K562 (cell line): ENCODE data around the gene NUFIP1. TPM values are rescaled to one million over a fixed set of nuclear protein-coding genes. Genes with fewer than 3 reads are reported as not detected.
A peak's percentile ranks its signal among the peaks of the same experiment; 100 is the strongest.

Source experiments
- ATF1 ChIP-seq, 2 experiments: fragments of 450-650 bp in 1 of 2; IDR thresholded peaks; 2 replicates each; pipeline ENCODE4 v1.6.1; 2016; ENCODE audit warnings: missing compliant biosample characterization in 1 of 2, missing genetic modification characterization in 1 of 2
- BACH1 ChIP-seq: fragments of 200-800 bp; sonication (Bioruptor generic); IDR thresholded peaks from 2 replicates; pipeline ENCODE4 v1.6.1; 2016; ENCODE audit warnings: missing genetic modification characterization, missing compliant biosample characterization
- CBX5 ChIP-seq: IDR thresholded peaks from 2 replicates; pipeline ENCODE4 v1.6.1; 2014; ENCODE audit warnings: low read depth, borderline replicate concordance
- EGR1 ChIP-seq: fragments of 450-650 bp; conservative IDR thresholded peaks from 2 replicates; pipeline ENCODE4 v1.6.1; 2017; ENCODE audit warnings: mild to moderate bottlenecking
- FIP1L1 ChIP-seq: fragments of 200-400 bp; formaldehyde crosslinking; IDR thresholded peaks from 2 replicates; pipeline ENCODE4 v1.6.1; 2018; ENCODE audit warnings: mild to moderate bottlenecking, low read depth, low read length; ENCODE audit not compliant: poor library complexity, severe bottlenecking
- HDAC3 ChIP-seq: fragments of 450-650 bp; IDR thresholded peaks from 2 replicates; pipeline ENCODE4 v1.6.1; 2018; ENCODE audit warnings: borderline replicate concordance, mild to moderate bottlenecking, moderate library complexity; ENCODE audit not compliant: partially characterized antibody
- HMGXB4 ChIP-seq: sonication (generic); formaldehyde crosslinking; IDR thresholded peaks from 2 replicates; pipeline ENCODE4 v1.8.1; 2023; ENCODE audit warnings: mild to moderate bottlenecking, missing genetic modification reagents
- MAFG ChIP-seq: fragments of 450-650 bp; conservative IDR thresholded peaks from 2 replicates; pipeline ENCODE4 v1.6.1; 2016; ENCODE audit warnings: missing genetic modification characterization, missing compliant biosample characterization
- NFIC ChIP-seq: fragments of 450-650 bp; IDR thresholded peaks from 2 replicates; pipeline ENCODE4 v1.6.1; 2017; ENCODE audit warnings: mild to moderate bottlenecking, inconsistent platforms
- PATZ1 ChIP-seq: fragments of 250-450 bp; sonication (Bioruptor Pico); IDR thresholded peaks from 2 replicates; pipeline ENCODE4 v1.5.0; 2020; ENCODE audit warnings: mild to moderate bottlenecking, borderline replicate concordance
- POLR2H ChIP-seq: IDR thresholded peaks from 2 replicates; pipeline ENCODE4 v1.6.1; 2016; ENCODE audit warnings: missing genetic modification characterization, low read depth, mild to moderate bottlenecking, control low read depth, missing compliant biosample characterization, moderate library complexity
- RBM17 ChIP-seq: fragments of 200-400 bp; formaldehyde crosslinking; IDR thresholded peaks from 2 replicates; pipeline ENCODE4 v1.6.1; 2017; ENCODE audit warnings: low read depth, mild to moderate bottlenecking, low read length, borderline replicate concordance
- SRSF1 ChIP-seq: fragments of 200-400 bp; formaldehyde crosslinking; IDR thresholded peaks from 2 replicates; pipeline ENCODE4 v1.6.1; 2017; ENCODE audit warnings: mild to moderate bottlenecking, low read depth, low read length, moderate library complexity
- THAP7 ChIP-seq: fragments of 250-450 bp; sonication (Bioruptor Pico); IDR thresholded peaks from 2 replicates; pipeline ENCODE4 v1.5.0; 2021
- ZBTB1 ChIP-seq: sonication (generic); formaldehyde crosslinking; IDR thresholded peaks from 2 replicates; pipeline ENCODE4 v1.8.1; 2023; ENCODE audit warnings: missing genetic modification reagents, low read depth, mild to moderate bottlenecking, borderline replicate concordance
- ZBTB33 ChIP-seq: sonication (generic); formaldehyde crosslinking; IDR thresholded peaks from 2 replicates; pipeline ENCODE4 v1.8.1; 2023; ENCODE audit warnings: mild to moderate bottlenecking, missing genetic modification reagents
- ZNF184 ChIP-seq: sonication (generic); formaldehyde crosslinking; IDR thresholded peaks from 2 replicates; pipeline ENCODE4 v1.5.0; 2020; ENCODE audit warnings: missing genetic modification reagents
- ZNF780A ChIP-seq: fragments of 250-450 bp; sonication (Bioruptor Pico); IDR thresholded peaks from 2 replicates; pipeline ENCODE4 v1.5.0; 2021; ENCODE audit warnings: mild to moderate bottlenecking
- ZZZ3 ChIP-seq: fragments of 450-650 bp; IDR thresholded peaks from 2 replicates; pipeline ENCODE4 v1.6.1; 2016; ENCODE audit warnings: antibody characterized with exemption, mild to moderate bottlenecking, moderate library complexity
- polyA plus RNA-seq, 8 experiments: library from polyadenylated mRNA; depleted of rRNA in 4 of 8; stranded (reverse) in 5 of 8; unstranded in 3 of 8; fragments of >200 nt; fragmentation: Nextera tagmentation in 2 of 8; fragmentation: Illumina TruSeq in 1 of 8; extraction: Ambion mirVana in 2 of 8; extraction: Trizol in 1 of 8; gene quantifications; 2 replicates each; pipeline versions ENCODE4 v1.2.1 to v1.2.3, GENCODE V29; 2011 to 2014; ENCODE audit warnings: inconsistent platforms in 1 of 8, missing spikeins in 1 of 8
- total RNA-seq, 7 experiments: library from RNA; depleted of rRNA in 6 of 7; stranded (reverse); fragments of >200 nt in 6 of 7; fragmentation: Illumina TruSeq in 2 of 7; extraction: Trizol in 2 of 7; gene quantifications; 2 replicates each; pipeline versions ENCODE4 v1.2.1 to v1.2.3, GENCODE V29; 2011 to 2021; ENCODE audit warnings: low replicate concordance in 1 of 7
- TF ChIP-seq, protein P1 (sequence below): conservative IDR thresholded peaks from 2 replicates; pipeline ENCODE4 v1.6.1; 2011; ENCODE audit warnings: low read depth, mild to moderate bottlenecking, low read length; ENCODE audit not compliant: control insufficient read depth

Gene NUFIP1
- total and polyA plus RNA-seq, 9 of the 15 experiments (the other 6 are each of a cell fraction or from before 2014, with no cell fraction given) = 2.6 to 9.7 (median 4.1) TPM

- TF ChIP-seq ZBTB33 (CRISPR knock-in tag) = peak; percentile 75
- no peak for TF ChIP-seq MAFG
- TF ChIP-seq ZZZ3 = no peak
- TF ChIP-seq POLR2H (tag) = peak; percentile 100
- no peak for TF ChIP-seq PATZ1 (CRISPR knock-in tag)
- TF ChIP-seq THAP7 (CRISPR knock-in tag) = no peak
- TF ChIP-seq ZBTB1 = no peak
- peak; percentile 99 for TF ChIP-seq EGR1
- TF ChIP-seq SRSF1 = no peak
- TF ChIP-seq, protein P1, sequence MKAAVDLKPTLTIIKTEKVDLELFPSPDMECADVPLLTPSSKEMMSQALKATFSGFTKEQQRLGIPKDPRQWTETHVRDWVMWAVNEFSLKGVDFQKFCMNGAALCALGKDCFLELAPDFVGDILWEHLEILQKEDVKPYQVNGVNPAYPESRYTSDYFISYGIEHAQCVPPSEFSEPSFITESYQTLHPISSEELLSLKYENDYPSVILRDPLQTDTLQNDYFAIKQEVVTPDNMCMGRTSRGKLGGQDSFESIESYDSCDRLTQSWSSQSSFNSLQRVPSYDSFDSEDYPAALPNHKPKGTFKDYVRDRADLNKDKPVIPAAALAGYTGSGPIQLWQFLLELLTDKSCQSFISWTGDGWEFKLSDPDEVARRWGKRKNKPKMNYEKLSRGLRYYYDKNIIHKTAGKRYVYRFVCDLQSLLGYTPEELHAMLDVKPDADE = peak; percentile 82
- TF ChIP-seq ZNF184 (CRISPR knock-in tag) = no peak
- TF ChIP-seq FIP1L1 = no peak
- TF ChIP-seq ZNF780A (CRISPR knock-in tag) = no peak
- no peak; the same call in 1 of the 2 replicates for TF ChIP-seq HMGXB4 (CRISPR knock-in tag)
- TF ChIP-seq CBX5 = 0 out of 2 replicates have a peak, but pooled peaks have one; percentile 31
- TF ChIP-seq ATF1 (CRISPR knock-in tag; IDR thresholded peaks at IDR 0.05) = no peak
- peak; percentile 96 for TF ChIP-seq ATF1 (tag; IDR thresholded peaks at IDR 0.05)
- TF ChIP-seq RBM17 = no peak
- peak; percentile 32; the same call in 1 of the 2 replicates for TF ChIP-seq BACH1 (tag)
- TF ChIP-seq HDAC3 = no peak
- peak; percentile 76 for TF ChIP-seq NFIC
Measured at GRCh38 chr13:44917589-44918325, 71.5 kb downstream of the NUFIP1 start (continued).
